ENCODE results near the gene PCCB. TPM values are rescaled to one million over a fixed set of nuclear protein-coding genes. Genes with fewer than 3 reads are reported as not detected.
"Not testable (repeated sequence)": the region's sequence is repeated elsewhere in the genome, so short reads cannot be mapped to it uniquely, and the experiment has no call there.

PCCB gene
- total and polyA plus RNA-seq, 2 donors from 2014 or later, result 37.1 to 90.0 TPM

- no peaks in the 10 kb centered on the region for H3K9me3 ChIP-seq (ENCODE audit: control insufficient read depth in 2 of 3, insufficient read depth in 1 of 3, low read length in 3 of 3)
- FAIRE-seq, result no peak
- intact Hi-C loops (cut with DNase I), result no loop called here
- peaks cover 0 to 5% (median 0%) of the 10 kb centered on the region in 3 donors for H3K36me3 ChIP-seq (ENCODE audit: control insufficient read depth in 2 of 3, insufficient read depth in 3 of 3, low read length in 3 of 3)
- H3K4me3 ChIP-seq (ENCODE audit: low read length in 3 of 3), result no peak overlapping the region
- no peaks in the 10 kb centered on the region for H3K4me1 ChIP-seq (ENCODE audit: control insufficient read depth in 2 of 3, insufficient read depth in 2 of 3, low read depth in 1 of 3, low read length in 3 of 3)
- no peak overlapping the region for H3K9ac ChIP-seq (ENCODE audit: low read length in 3 of 3)
- no peaks in the 10 kb centered on the region for H3K27me3 ChIP-seq (ENCODE audit: control insufficient read depth, insufficient read depth, low read length)
- TF ChIP-seq CTCF (IDR thresholded peaks at IDR 0.05; ENCODE audit: borderline replicate concordance, extremely low read depth, insufficient read depth), result no peak
- no peak overlapping the region for H3K27ac ChIP-seq (ENCODE audit: low read depth in 2 of 2, low read length in 2 of 2)
- DNase-seq, result no peak
These were observed 17.1 kb downstream of the PCCB start for GRCh38 chr3:136267235-136267634.

- H3K27me3 ChIP-seq (ENCODE audit: control insufficient read depth, insufficient read depth, low read length), result no peaks in the 10 kb centered on the region
- H3K4me1 ChIP-seq (ENCODE audit: control insufficient read depth in 2 of 3, insufficient read depth in 2 of 3, low read depth in 1 of 3, low read length in 3 of 3), result no peaks in the 10 kb centered on the region
- intact Hi-C loops (cut with DNase I), result no loop called here
- no peak for FAIRE-seq
- TF ChIP-seq CTCF (IDR thresholded peaks at IDR 0.05; ENCODE audit: borderline replicate concordance, extremely low read depth, insufficient read depth), result no peak
- H3K9ac ChIP-seq (ENCODE audit: low read length in 3 of 3), result no peak overlapping the region
- no peak overlapping the region for H3K4me3 ChIP-seq (ENCODE audit: low read length in 3 of 3)
- H3K9me3 ChIP-seq (ENCODE audit: control insufficient read depth in 2 of 3, insufficient read depth in 1 of 3, low read length in 3 of 3), result no peaks in the 10 kb centered on the region
- H3K36me3 ChIP-seq (ENCODE audit: control insufficient read depth in 2 of 3, insufficient read depth in 3 of 3, low read length in 3 of 3), result no peaks in the 10 kb centered on the region
- no peak for DNase-seq
- H3K27ac ChIP-seq (ENCODE audit: low read depth in 2 of 2, low read length in 2 of 2), result no peak overlapping the region
These were observed 20.0 kb downstream of the PCCB start for GRCh38 chr3:136270179-136270578.

GRCh38 chr3:136271626-136272025 is 21.5 kb downstream of the PCCB start:
- H3K27ac ChIP-seq (ENCODE audit: low read depth in 2 of 2, low read length in 2 of 2); H3K27me3 ChIP-seq (ENCODE audit: control insufficient read depth, insufficient read depth, low read length); DNase-seq; FAIRE-seq; H3K9ac ChIP-seq (ENCODE audit: low read length in 3 of 3); H3K9me3 ChIP-seq (ENCODE audit: control insufficient read depth in 2 of 3, insufficient read depth in 1 of 3, low read length in 3 of 3); H3K4me1 ChIP-seq (ENCODE audit: control insufficient read depth in 2 of 3, insufficient read depth in 2 of 3, low read depth in 1 of 3, low read length in 3 of 3); intact Hi-C loops (cut with DNase I); H3K4me3 ChIP-seq (ENCODE audit: low read length in 3 of 3); H3K36me3 ChIP-seq (ENCODE audit: control insufficient read depth in 2 of 3, insufficient read depth in 3 of 3, low read length in 3 of 3): not testable (repeated sequence)

- intact Hi-C loops (cut with DNase I), result no loop called here
- H3K4me3 ChIP-seq (ENCODE audit: low read length in 3 of 3), result no peak overlapping the region
- H3K27ac ChIP-seq (ENCODE audit: low read depth in 2 of 2, low read length in 2 of 2), result no peak overlapping the region
- no peak for TF ChIP-seq CTCF (IDR thresholded peaks at IDR 0.05; ENCODE audit: borderline replicate concordance, extremely low read depth, insufficient read depth)
- H3K4me1 ChIP-seq (ENCODE audit: control insufficient read depth in 2 of 3, insufficient read depth in 2 of 3, low read depth in 1 of 3, low read length in 3 of 3), result peaks cover 0 to 2% (median 0%) of the 10 kb centered on the region in 3 donors
- FAIRE-seq (no peak), DNase-seq (no peak)
- no peaks in the 10 kb centered on the region for H3K27me3 ChIP-seq (ENCODE audit: control insufficient read depth, insufficient read depth, low read length)
- peaks cover 0 to 13% (median 2%) of the 10 kb centered on the region in 3 donors for H3K9me3 ChIP-seq (ENCODE audit: control insufficient read depth in 2 of 3, insufficient read depth in 1 of 3, low read length in 3 of 3)
- H3K9ac ChIP-seq (ENCODE audit: low read length in 3 of 3), result no peak overlapping the region
- peaks cover 0 to 2% (median 0%) of the 10 kb centered on the region in 3 donors for H3K36me3 ChIP-seq (ENCODE audit: control insufficient read depth in 2 of 3, insufficient read depth in 3 of 3, low read length in 3 of 3)
These were observed 26.1 kb downstream of the PCCB start for GRCh38 chr3:136276049-136276755.
